Colonic mucosa (tissue), 4 donors: ENCODE results near the gene PWWP2A. TPM values are rescaled to one million over a fixed set of nuclear protein-coding genes. Genes with fewer than 3 reads are reported as not detected.

Experiments used
- DNase-seq: peaks from one replicate; pipeline ENCODE4 v3.0.0-alpha.2; 2020
- H3K27ac ChIP-seq: fragments of 200-600 bp; one replicate; pipeline ENCODE4 v1.8.0; 2021
- H3K27me3 ChIP-seq: fragments of 200-600 bp; one replicate; pipeline ENCODE4 v1.8.0; 2021
- H3K36me3 ChIP-seq: fragments of 200-600 bp; one replicate; pipeline ENCODE4 v1.8.0; 2021
- H3K4me1 ChIP-seq: fragments of 200-600 bp; one replicate; pipeline ENCODE4 v1.8.0; 2021; ENCODE audit warnings: mild to moderate bottlenecking
- H3K4me3 ChIP-seq: fragments of 200-600 bp; one replicate; pipeline ENCODE4 v1.8.0; 2021
- H3K9ac ChIP-seq, 2 donors: one replicate each; pipeline ENCODE4 v1.7.0; 2013; ENCODE audit warnings: control low read depth in 2 of 2, low read depth in 2 of 2, low read length in 2 of 2
- H3K9me3 ChIP-seq: fragments of 200-600 bp; one replicate; pipeline ENCODE4 v1.8.0; 2021
- intact Hi-C: fragments of 100-400 bp; cut with DNase I; formaldehyde crosslinking; loops from one replicate; pipeline ENCODE4 v1.14.1; 2022
- total RNA-seq, 2 donors: library from RNA; stranded (reverse); fragmentation: NEBNext Ultra II Directional in 1 of 2; extraction: Animal tissue kit (Norgen Biotek cat#: 25700) in 1 of 2; gene quantifications; one replicate each; pipeline ENCODE4 v1.2.1, GENCODE V29; 2021
- TF ChIP-seq, protein P1 (sequence below): fragments of 200-600 bp; IDR thresholded peaks from one replicate; pipeline ENCODE4 v1.8.0; 2022; ENCODE audit warnings: antibody characterized with exemption, mild to moderate bottlenecking
- donor health status: healthy.
- donor health status: DM: no; HTN: no; CAD: no.
- donor health status: DM: no; HTN: no; CAD: no.

PWWP2A gene
- total RNA-seq, 2 donors from 2014 or later, result 44.0 to 47.6 TPM

DNA sequence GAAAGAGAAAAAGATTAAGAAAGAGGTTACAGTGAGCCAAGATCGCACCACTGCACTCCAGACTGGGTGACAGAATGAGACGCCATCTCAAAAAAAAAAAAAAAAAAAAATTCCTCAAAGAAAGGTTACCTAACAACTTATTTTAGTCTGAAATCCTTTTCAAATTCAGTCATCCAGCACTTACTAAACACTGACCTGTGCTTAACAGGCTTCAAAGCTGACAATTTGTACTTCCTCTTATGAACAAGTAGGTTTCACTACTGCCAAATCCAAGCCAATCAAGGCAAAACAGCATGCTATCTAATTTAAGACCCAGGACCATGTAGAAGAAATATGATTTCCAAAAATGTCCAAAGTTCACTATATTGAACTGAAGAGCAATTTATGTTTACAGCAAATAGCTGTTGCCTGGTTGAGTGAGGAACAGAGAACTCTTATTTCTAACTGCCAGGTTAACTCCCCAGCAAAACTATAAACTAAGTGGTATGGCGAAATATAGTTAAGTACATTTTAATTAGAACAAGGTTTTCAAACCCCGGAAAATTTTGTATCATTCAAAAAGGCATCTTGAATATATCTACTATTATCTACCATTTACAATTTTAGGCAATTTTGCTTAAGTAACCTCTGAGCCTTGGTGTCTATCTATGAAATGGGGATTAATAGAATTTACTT is 13.4 kb downstream of the PWWP2A start:
- intact Hi-C loops, result no loop called here
- Histone ChIP-seq H3K27me3 (no peaks in the 10 kb centered on the region), H3K4me3 (no peak overlapping the region), H3K9ac (no peak overlapping the region), H3K36me3 (no peaks in the 10 kb centered on the region), H3K4me1 (no peaks in the 10 kb centered on the region), H3K9me3 (no peaks in the 10 kb centered on the region), H3K27ac (peak overlapping the region; percentile 49)
- no peak for DNase-seq
- TF ChIP-seq, protein P1, sequence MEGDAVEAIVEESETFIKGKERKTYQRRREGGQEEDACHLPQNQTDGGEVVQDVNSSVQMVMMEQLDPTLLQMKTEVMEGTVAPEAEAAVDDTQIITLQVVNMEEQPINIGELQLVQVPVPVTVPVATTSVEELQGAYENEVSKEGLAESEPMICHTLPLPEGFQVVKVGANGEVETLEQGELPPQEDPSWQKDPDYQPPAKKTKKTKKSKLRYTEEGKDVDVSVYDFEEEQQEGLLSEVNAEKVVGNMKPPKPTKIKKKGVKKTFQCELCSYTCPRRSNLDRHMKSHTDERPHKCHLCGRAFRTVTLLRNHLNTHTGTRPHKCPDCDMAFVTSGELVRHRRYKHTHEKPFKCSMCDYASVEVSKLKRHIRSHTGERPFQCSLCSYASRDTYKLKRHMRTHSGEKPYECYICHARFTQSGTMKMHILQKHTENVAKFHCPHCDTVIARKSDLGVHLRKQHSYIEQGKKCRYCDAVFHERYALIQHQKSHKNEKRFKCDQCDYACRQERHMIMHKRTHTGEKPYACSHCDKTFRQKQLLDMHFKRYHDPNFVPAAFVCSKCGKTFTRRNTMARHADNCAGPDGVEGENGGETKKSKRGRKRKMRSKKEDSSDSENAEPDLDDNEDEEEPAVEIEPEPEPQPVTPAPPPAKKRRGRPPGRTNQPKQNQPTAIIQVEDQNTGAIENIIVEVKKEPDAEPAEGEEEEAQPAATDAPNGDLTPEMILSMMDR, result no peak

DNA sequence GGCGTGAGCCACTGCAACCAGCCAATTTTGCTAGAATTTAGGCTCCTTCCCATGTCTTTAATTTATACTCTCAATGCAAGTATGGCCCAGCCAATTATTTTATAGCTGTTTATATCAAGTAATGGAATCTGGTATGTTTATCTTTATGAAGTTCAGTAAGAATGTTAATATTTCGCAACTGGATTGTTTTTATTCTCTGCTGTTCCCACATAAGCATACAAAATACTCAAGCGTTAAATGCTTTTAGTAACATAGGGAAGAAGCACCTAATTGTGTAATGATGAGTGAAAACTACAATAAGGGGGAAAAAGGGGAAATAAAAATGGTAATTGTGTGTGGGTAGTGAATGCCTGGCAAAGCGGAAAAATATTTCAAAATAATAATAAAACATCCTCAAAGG is 21.3 kb downstream of the PWWP2A start:
- peaks cover 3% of the 10 kb centered on the region for H3K4me1 ChIP-seq
- H3K9me3 ChIP-seq, result no peaks in the 10 kb centered on the region
- TF ChIP-seq, protein P1, result no peak
- no peaks in the 10 kb centered on the region for H3K27me3 ChIP-seq
- peaks cover 11% of the 10 kb centered on the region for H3K36me3 ChIP-seq
- no peak overlapping the region for H3K27ac ChIP-seq
- DNase-seq, result no peak
- no peak overlapping the region for H3K9ac ChIP-seq
- intact Hi-C loops, result no loop called here
- H3K4me3 ChIP-seq, result no peak overlapping the region

DNA sequence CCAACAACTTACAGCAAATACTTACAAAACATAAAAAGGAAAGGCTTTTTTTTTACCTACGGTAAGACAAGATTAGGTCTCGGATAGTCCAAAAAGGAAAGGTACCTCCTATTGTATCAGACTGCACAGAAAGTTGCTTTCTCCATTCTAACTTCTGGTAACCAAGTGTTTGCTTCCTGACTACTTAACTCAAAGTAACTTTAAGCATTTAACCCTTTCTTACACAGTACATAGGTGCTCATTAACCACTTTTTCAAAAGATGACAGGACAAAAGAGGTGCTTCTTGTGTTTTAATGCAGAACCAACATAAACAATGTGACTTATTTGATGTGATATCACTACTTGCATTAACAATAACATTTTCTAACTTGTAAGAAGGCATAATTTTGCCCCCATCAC is 23.1 kb downstream of the PWWP2A start:
- Histone ChIP-seq H3K9me3 (no peaks in the 10 kb centered on the region), H3K4me3 (no peak overlapping the region), H3K9ac (no peak overlapping the region), H3K27me3 (no peaks in the 10 kb centered on the region), H3K36me3 (peaks cover 12% of the 10 kb centered on the region), H3K4me1 (peaks cover 3% of the 10 kb centered on the region), H3K27ac (no peak overlapping the region)
- DNase-seq, result no peak
- intact Hi-C loops, result no loop called here
- TF ChIP-seq, protein P1, result no peak

DNA sequence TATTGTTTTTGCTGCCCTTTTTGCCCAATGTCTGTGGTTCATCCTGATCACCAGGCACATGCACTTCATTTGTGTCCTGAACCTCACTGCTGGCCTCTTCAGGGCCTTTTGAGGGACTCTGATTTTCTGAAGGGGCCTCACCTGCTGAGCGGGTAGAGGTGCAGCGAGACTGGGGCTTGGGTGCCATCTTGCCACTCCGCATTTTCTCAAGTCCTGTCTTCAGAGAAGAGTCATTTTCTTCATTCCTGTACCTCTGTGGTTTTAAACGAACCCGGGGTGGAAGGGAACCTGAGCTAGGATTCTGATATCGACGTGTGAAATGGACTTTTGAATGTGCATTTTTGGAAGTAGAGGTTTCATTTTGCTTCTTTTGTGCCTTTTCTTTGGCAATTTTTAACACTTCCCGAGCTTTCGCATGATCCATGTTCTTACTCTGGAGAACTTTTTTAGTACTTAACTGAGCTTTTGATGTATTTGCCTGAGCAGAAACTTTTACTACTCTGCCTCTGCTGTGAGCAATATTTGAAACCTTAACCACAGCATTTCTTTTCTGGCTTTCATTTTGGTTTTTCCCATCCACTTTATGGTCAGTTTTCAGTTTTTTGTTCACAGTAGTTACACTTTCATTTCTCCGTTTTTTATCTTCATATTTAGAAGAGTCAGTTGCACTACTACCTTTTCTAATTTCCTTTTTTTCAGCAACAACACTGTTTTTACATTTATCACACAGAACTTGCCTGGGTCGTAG is 26.1 kb downstream of the PWWP2A start:
- DNase-seq, result no peak
- Histone ChIP-seq H3K4me3 (no peak overlapping the region), H3K4me1 (peaks cover 3% of the 10 kb centered on the region), H3K9me3 (no peaks in the 10 kb centered on the region), H3K27ac (no peak overlapping the region), H3K9ac (no peak overlapping the region), H3K36me3 (peaks cover 12% of the 10 kb centered on the region), H3K27me3 (no peaks in the 10 kb centered on the region)
- TF ChIP-seq, protein P1, result no peak
- intact Hi-C loops, result no loop called here

DNA sequence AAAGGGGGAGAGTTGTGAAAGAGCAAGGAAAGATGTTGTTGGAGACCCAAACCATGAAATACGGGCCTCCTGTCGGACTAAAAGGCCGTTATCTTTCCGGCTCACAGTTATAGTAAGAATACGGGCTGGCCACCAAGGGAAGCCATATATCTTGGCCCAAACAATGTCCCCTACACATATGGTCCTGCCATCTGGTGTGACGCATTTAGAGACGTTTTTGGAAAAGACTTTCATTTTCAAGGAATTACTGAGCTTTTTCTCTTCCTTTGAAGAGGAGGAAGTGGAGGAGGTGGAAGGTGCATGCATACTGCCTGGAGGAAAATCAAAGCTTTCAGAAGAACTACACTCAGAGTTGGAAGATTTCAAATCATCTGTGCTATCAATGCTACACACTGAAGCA is 26.7 kb downstream of the PWWP2A start:
- DNase-seq, result no peak
- intact Hi-C loops, result no loop called here
- Histone ChIP-seq H3K4me3 (no peak overlapping the region), H3K9me3 (no peaks in the 10 kb centered on the region), H3K27ac (no peak overlapping the region), H3K4me1 (no peaks in the 10 kb centered on the region), H3K27me3 (no peaks in the 10 kb centered on the region), H3K9ac (no peak overlapping the region), H3K36me3 (peaks cover 12% of the 10 kb centered on the region)
- TF ChIP-seq, protein P1, result no peak
